GM23248 (cell line): ENCODE measurements around the gene CABP1.

Experiments
- EZH2 ChIP-seq: fragments of 200-600 bp; sonication (generic); IDR thresholded peaks from 2 replicates; pipeline ENCODE4 v1.6.1; 2018; ENCODE audit warnings: antibody characterized with exemption, mild to moderate bottlenecking; ENCODE audit not compliant: insufficient read depth, poor library complexity, severe bottlenecking
- EZH2phosphoT487 ChIP-seq: fragments of 200-600 bp; sonication (generic); IDR thresholded peaks from 2 replicates; pipeline ENCODE4 v1.6.1; 2018; ENCODE audit warnings: antibody characterized with exemption, moderate library complexity, mild to moderate bottlenecking, low read depth; ENCODE audit not compliant: insufficient read depth

DNA sequence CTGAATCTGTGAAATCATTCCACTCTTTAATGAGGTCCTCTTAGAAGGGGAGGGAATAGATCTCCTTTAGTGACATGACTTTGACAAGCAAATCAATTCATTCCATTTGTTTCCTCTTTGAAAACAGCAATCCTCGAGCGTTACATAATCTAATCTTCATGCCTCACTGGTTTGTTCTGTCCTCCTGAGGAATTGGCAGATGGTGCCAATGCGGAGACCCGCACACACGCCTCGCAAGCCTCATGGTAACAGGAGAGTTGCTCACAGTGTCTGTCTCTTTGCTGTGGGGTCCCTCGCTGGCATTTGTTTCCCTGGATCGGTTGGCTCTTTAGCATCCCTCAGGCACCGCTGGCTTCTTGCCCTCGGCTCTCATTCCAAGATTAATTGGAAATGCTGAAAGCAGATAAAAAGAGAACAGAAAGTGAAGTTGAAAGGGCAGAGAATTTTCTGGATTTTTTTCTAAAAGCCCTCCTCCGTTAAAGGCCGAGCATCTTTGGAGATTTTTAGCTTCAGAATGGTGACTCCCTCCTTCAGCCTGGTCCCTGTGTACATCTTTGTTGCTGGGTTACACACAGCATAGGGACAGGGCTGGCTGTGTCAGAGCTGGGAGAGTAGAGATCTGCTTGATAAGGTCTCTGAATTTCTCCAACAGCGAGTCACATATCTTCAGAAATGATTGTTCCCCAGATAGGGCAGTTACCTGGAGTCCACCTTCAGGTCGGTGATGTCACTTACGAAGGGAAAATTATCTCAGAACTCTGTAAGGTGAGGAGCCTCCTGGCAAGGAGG lies 10.1 kb upstream of the CABP1 start:
- no peak for TF ChIP-seq EZH2phosphoT487
- no peak for TF ChIP-seq EZH2
